Breast epithelium (tissue), 3 donors: ENCODE measurements around the gene TMEFF1.

Source experiments
- POLR2A ChIP-seq: fragments of 450-650 bp; IDR thresholded peaks from one replicate; pipeline ENCODE4 v1.6.1; 2016; ENCODE audit warnings: antibody characterized with exemption, mild to moderate bottlenecking, moderate library complexity
- POLR2AphosphoS5 ChIP-seq, 3 donors: sonication (generic); formaldehyde crosslinking; IDR thresholded peaks; one replicate each; pipeline ENCODE4 v1.6.1; 2017; ENCODE audit warnings: antibody characterized with exemption in 3 of 3
- TF ChIP-seq, protein P1 (sequence below), 3 donors: fragments of 450-650 bp; IDR thresholded peaks; one replicate each; pipeline ENCODE4 v1.5.1; 2016 to 2017; ENCODE audit warnings: antibody characterized with exemption in 3 of 3, mild to moderate bottlenecking in 3 of 3, moderate library complexity in 3 of 3

DNA sequence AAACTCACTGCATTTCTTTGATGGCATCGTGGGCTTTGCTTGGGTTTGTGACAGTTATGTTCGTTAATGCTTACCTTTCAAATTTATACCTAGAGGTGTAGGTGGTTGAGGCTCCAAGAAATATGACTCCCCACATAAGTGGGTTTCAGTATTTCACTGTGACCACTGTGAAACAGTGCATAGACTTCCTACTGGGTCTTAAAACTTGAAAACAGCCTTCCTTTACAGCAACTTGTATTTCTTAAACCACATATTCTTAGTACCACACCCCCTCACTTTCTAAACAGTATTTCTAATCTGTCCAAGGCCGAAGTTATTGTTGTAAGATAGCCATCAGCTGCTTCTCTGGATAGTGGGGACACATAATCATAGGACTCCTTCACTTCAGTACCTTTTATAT, 48.3 kb downstream of the TMEFF1 start:
- TF ChIP-seq, protein P1, sequence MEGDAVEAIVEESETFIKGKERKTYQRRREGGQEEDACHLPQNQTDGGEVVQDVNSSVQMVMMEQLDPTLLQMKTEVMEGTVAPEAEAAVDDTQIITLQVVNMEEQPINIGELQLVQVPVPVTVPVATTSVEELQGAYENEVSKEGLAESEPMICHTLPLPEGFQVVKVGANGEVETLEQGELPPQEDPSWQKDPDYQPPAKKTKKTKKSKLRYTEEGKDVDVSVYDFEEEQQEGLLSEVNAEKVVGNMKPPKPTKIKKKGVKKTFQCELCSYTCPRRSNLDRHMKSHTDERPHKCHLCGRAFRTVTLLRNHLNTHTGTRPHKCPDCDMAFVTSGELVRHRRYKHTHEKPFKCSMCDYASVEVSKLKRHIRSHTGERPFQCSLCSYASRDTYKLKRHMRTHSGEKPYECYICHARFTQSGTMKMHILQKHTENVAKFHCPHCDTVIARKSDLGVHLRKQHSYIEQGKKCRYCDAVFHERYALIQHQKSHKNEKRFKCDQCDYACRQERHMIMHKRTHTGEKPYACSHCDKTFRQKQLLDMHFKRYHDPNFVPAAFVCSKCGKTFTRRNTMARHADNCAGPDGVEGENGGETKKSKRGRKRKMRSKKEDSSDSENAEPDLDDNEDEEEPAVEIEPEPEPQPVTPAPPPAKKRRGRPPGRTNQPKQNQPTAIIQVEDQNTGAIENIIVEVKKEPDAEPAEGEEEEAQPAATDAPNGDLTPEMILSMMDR (IDR thresholded peaks at IDR 0.05), result no peak
- TF ChIP-seq POLR2AphosphoS5 (IDR thresholded peaks at IDR 0.05) (no peak), POLR2A (no peak)
